ENCODE results near the gene GAGE13.
"Not testable (repeated sequence)": the region's sequence is repeated elsewhere in the genome, so short reads cannot be mapped to it uniquely, and the experiment has no call there.

GAGE13 gene

GRCh38 chrX:49291615-49292337, 39.6 kb upstream of the GAGE13 start:
- Histone ChIP-seq H3K9ac (ENCODE audit: low read length) (no peak overlapping the region), H2AFZ (ENCODE audit: low read length) (no peak overlapping the region), H3F3A (ENCODE audit: insufficient read depth, low read length) (no peaks in the 10 kb centered on the region), H3K4me3 (ENCODE audit: low read depth, low read length, poor library complexity, severe bottlenecking) (no peak overlapping the region), H3K4me2 (ENCODE audit: low read length) (no peak overlapping the region), H3K27me3 (ENCODE audit: insufficient read depth, low read length) (no peaks in the 10 kb centered on the region), H3K9me2 (ENCODE audit: low read depth, low read length) (no peaks in the 10 kb centered on the region), H3K36me3 (ENCODE audit: insufficient read depth, low read length) (no peaks in the 10 kb centered on the region), H3K9me3 (ENCODE audit: low read length) (no peaks in the 10 kb centered on the region), H4K20me1 (ENCODE audit: insufficient read depth, low read length) (no peaks in the 10 kb centered on the region), H3K79me2 (ENCODE audit: insufficient read depth, low read length) (no peaks in the 10 kb centered on the region), H3K4me1 (ENCODE audit: insufficient read depth, low read length, severe bottlenecking) (no peaks in the 10 kb centered on the region), H3K27ac (ENCODE audit: low read depth, low read length, poor library complexity, severe bottlenecking) (no peak overlapping the region)
- TF ChIP-seq CTCF (IDR thresholded peaks at IDR 0.05; ENCODE audit: low read length) (peak; percentile 61), EZH2 (IDR thresholded peaks at IDR 0.05; ENCODE audit: borderline replicate concordance, low read length) (no peak)

- Histone ChIP-seq H3K9me2 (ENCODE audit: low read depth, low read length) (no peaks in the 10 kb centered on the region), H3K27ac (ENCODE audit: low read depth, low read length, poor library complexity, severe bottlenecking) (no peak overlapping the region), H3K27me3 (ENCODE audit: insufficient read depth, low read length) (no peaks in the 10 kb centered on the region), H3K9ac (ENCODE audit: low read length) (no peak overlapping the region), H3K36me3 (ENCODE audit: insufficient read depth, low read length) (no peaks in the 10 kb centered on the region), H2AFZ (ENCODE audit: low read length) (no peak overlapping the region), H3K9me3 (ENCODE audit: low read length) (no peaks in the 10 kb centered on the region), H3K79me2 (ENCODE audit: insufficient read depth, low read length) (no peaks in the 10 kb centered on the region), H3F3A (ENCODE audit: insufficient read depth, low read length) (no peaks in the 10 kb centered on the region), H3K4me3 (ENCODE audit: low read depth, low read length, poor library complexity, severe bottlenecking) (no peak overlapping the region), H4K20me1 (ENCODE audit: insufficient read depth, low read length) (no peaks in the 10 kb centered on the region), H3K4me1 (ENCODE audit: insufficient read depth, low read length, severe bottlenecking) (no peaks in the 10 kb centered on the region), H3K4me2 (ENCODE audit: low read length) (no peak overlapping the region)
- TF ChIP-seq CTCF (IDR thresholded peaks at IDR 0.05; ENCODE audit: low read length) (no peak), EZH2 (IDR thresholded peaks at IDR 0.05; ENCODE audit: borderline replicate concordance, low read length) (no peak)
Measured at GRCh38 chrX:49292400-49293362, 38.7 kb upstream of the GAGE13 start.

GRCh38 chrX:49299293-49299692, 32.1 kb upstream of the GAGE13 start:
- H3K36me3 ChIP-seq (ENCODE audit: insufficient read depth, low read length); H3F3A ChIP-seq (ENCODE audit: insufficient read depth, low read length); H3K79me2 ChIP-seq (ENCODE audit: insufficient read depth, low read length); H3K4me1 ChIP-seq (ENCODE audit: insufficient read depth, low read length, severe bottlenecking); H3K4me2 ChIP-seq (ENCODE audit: low read length); H3K9me2 ChIP-seq (ENCODE audit: low read depth, low read length); H2AFZ ChIP-seq (ENCODE audit: low read length); H3K27ac ChIP-seq (ENCODE audit: low read depth, low read length, poor library complexity, severe bottlenecking); H4K20me1 ChIP-seq (ENCODE audit: insufficient read depth, low read length); H3K9me3 ChIP-seq (ENCODE audit: low read length); H3K9ac ChIP-seq (ENCODE audit: low read length); H3K27me3 ChIP-seq (ENCODE audit: insufficient read depth, low read length); H3K4me3 ChIP-seq (ENCODE audit: low read depth, low read length, poor library complexity, severe bottlenecking): not testable (repeated sequence)

Measured in OCI-LY1 (cell line).